GM12801 (cell line): ENCODE data around the gene ACSM3.

Experiments
- CTCF ChIP-seq: IDR thresholded peaks from one replicate; pipeline ENCODE4 v1.5.1; 2011; ENCODE audit warnings: control low read depth; ENCODE audit not compliant: insufficient read length; ENCODE audit errors: extremely low read depth

ACSM3 gene

DNA sequence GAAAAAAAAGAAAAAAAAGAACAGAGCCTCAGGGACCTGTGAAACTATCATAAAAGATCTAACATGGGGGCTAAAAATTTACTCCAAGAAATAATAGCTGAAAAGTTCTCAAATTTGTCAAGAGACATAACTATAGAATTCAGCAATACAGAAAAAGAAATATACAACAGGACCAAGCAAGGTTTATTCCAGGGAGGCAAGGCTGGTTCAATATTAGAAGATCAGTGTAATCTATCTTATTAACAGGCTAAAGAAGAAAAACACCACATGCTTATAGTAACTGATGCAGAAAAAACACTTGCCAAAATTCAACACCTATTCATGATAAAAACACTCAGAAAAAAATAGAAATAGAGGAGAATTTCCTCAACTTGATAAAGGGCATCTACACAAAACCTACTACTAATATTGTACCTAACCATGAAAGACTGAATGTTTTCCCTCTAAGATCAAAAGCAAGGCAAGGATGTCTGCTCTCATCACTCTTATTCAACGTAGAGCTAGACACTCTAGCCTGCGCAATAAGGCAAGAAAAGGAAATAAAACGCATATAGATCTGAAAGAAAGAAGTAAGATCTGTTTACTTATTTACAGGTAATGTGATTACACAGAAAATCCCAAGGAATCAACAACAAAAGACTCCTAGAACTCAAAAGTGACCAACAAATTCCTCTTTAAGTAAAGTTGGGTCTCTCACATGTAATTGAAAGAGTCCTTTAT is 1.2 kb upstream of the ACSM3 start:
- no peak for TF ChIP-seq CTCF

DNA sequence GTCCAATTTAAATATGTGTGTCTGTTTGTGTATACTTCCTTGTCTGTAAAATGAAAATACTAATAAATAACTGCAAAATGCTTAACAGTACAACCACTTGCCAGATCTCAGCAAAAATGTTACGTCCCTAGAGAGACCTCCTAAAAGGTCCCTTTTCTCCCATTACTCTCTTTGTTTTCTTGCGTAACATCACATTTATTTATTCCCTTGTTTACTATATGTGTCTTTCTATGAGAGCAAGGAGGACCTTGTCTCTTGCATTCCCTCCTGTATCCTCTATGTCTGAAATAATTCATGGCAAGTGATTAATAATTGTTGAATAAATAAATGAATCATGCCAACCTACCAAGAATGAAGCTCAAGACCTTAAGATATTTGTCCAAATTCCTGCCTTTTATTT is 1.9 kb downstream of the ACSM3 start:
- TF ChIP-seq CTCF, result no peak

GRCh38 chr16:20766294-20766693 is 2.5 kb downstream of the ACSM3 start:
- no peak for TF ChIP-seq CTCF

GRCh38 chr16:20767577-20767976 is 3.8 kb downstream of the ACSM3 start:
- TF ChIP-seq CTCF, result no peak

DNA sequence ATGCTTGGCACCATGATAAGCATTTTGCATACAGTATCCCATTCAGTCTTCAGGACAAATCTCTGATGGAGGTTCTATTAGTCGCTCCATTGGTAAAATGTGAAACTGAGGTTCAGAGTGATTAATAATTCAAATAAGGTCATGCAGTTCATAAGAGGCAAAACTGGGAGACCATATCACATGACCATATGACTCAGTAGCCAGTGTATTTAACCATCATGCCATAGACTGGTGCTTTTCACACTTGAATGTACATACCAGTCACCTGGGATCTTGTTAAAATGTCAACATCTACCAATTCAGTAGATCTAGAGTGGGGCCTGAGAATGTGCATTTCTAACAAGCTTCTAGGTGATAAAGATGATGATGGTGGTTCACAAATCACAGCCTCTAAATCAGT is 4.3 kb downstream of the ACSM3 start:
- no peak for TF ChIP-seq CTCF

DNA sequence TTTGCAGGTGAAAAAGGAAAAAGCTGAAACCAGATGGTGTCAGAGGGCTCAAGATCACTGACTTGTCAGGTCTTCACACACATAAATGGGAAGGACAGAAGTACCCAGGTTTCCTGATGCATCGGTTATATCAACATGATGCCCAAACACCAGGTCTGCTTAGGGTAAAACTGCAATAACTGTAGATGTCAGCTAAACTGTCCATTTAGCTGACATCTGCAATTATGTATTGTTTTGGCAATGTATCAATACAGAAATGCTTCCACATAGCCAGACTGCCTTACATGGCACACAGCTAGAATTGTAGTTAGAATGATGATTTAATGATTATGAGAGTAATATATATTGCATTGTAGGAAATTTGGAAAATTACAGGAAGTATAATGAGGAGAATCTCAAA is 5.0 kb downstream of the ACSM3 start:
- no peak for TF ChIP-seq CTCF

GRCh38 chr16:20773679-20774078 is 9.9 kb downstream of the ACSM3 start:
- TF ChIP-seq CTCF, result no peak
